GM19023 (cell line): ENCODE measurements around the gene FAM83F.
"Not testable (repeated sequence)": the region's sequence is repeated elsewhere in the genome, so short reads cannot be mapped to it uniquely, and the experiment has no call there.

Experiments used
- ATAC-seq: cut with Tn5 transposase; IDR thresholded peaks from one replicate; pipeline ENCODE4 v1.9.1; 2021; ENCODE audit warnings: mild to moderate bottlenecking, moderate library complexity; ENCODE audit not compliant: unreplicated experiment

FAM83F gene

GRCh38 chr22:40009951-40010671 lies 15.4 kb downstream of the FAM83F start:
- ATAC-seq: no peak

- ATAC-seq: no peak
Measured at GRCh38 chr22:40010746-40011145, 16.0 kb downstream of the FAM83F start.

GRCh38 chr22:40014667-40015248 lies 20.0 kb downstream of the FAM83F start:
- ATAC-seq: no peak

- no peak for ATAC-seq
Measured at GRCh38 chr22:40015358-40015976, 20.7 kb downstream of the FAM83F start.

- no peak for ATAC-seq
Measured at GRCh38 chr22:40018051-40018450, 23.3 kb downstream of the FAM83F start.

- no peak for ATAC-seq
Measured at GRCh38 chr22:40019100-40019499, 24.3 kb downstream of the FAM83F start.

GRCh38 chr22:40020956-40021355 lies 26.2 kb downstream of the FAM83F start:
- ATAC-seq: no peak

- ATAC-seq: no peak
Measured at GRCh38 chr22:40021401-40022000, 26.7 kb downstream of the FAM83F start.

GRCh38 chr22:40022536-40023240 lies 27.9 kb downstream of the FAM83F start:
- no peak for ATAC-seq

GRCh38 chr22:40023341-40023841 lies 28.6 kb downstream of the FAM83F start:
- no peak for ATAC-seq

- ATAC-seq: no peak
Measured at GRCh38 chr22:40024201-40025061, 29.7 kb downstream of the FAM83F start.

GRCh38 chr22:40025062-40025379 lies 30.3 kb downstream of the FAM83F start:
- not testable (repeated sequence) for ATAC-seq

GRCh38 chr22:40025856-40026255 lies 31.1 kb downstream of the FAM83F start:
- no peak for ATAC-seq

- ATAC-seq: no peak
Measured at GRCh38 chr22:40026641-40027040, 31.9 kb downstream of the FAM83F start.

GRCh38 chr22:40027191-40028097 lies 32.7 kb downstream of the FAM83F start:
- ATAC-seq: no peak

GRCh38 chr22:40028098-40028425 lies 33.3 kb downstream of the FAM83F start:
- no peak for ATAC-seq

- ATAC-seq: no peak
Measured at GRCh38 chr22:40029189-40029890, 34.6 kb downstream of the FAM83F start.

GRCh38 chr22:40030026-40030757 lies 35.4 kb downstream of the FAM83F start:
- ATAC-seq: no peak
